HCT116 (cell line): ENCODE measurements around the gene SORL1. TPM values are rescaled to one million over a fixed set of nuclear protein-coding genes. Genes with fewer than 3 reads are reported as not detected.

ENCODE experiments used
- ATAC-seq: fragments of 200-7000 bp; cut with Tn5 transposase; 2 replicates; pipeline ENCODE4 v1.9.1; 2020; ENCODE audit warnings: mild to moderate bottlenecking, moderate library complexity
- BruUV-seq: library from RNA; stranded (reverse); fragments of 400-500 nt; replicated peaks from 2 replicates; lab custom pipeline; 2021; lab: Mats Ljungman, UMichigan
- CTCF ChIA-PET: fragments of 300-600 bp; sonication (Branson Sonifier 250); formaldehyde crosslinking; loops from one replicate; lab custom pipeline; 2021; ENCODE audit warnings: antibody characterized with exemption; lab: Charles Lee
- POLR2A ChIA-PET: fragments of 300-600, 350-600 bp; sonication (Branson Sonifier 250); formaldehyde crosslinking; loops from one replicate; lab custom pipeline; 2021; ENCODE audit warnings: antibody characterized with exemption; lab: Charles Lee
- RAD21 ChIA-PET, 2 experiments: fragments of 300-600 bp; sonication (Branson Sonifier 250); formaldehyde crosslinking; loops; one replicate each; lab custom pipeline; 2023; ENCODE audit warnings: low total read pairs in 2 of 2; ENCODE audit not compliant: uncharacterized antibody in 2 of 2, unreplicated experiment in 2 of 2, low non-redundant PET in 1 of 2; lab: Charles Lee
- DNase-seq: peaks from one replicate; pipeline ENCODE4 v3.0.0-alpha.2; 2010; ENCODE audit warnings: low read depth, low spot score
- H2AFZ ChIP-seq: fragments of 200-600 bp; shearing (Covaris generic), sonication (generic); 2 replicates; pipeline ENCODE4 v1.6.1; 2017; ENCODE audit warnings: low read depth, mixed run types, mixed read lengths, antibody characterized with exemption, low read length; ENCODE audit not compliant: poor library complexity, severe bottlenecking
- H3K27ac ChIP-seq: 2 replicates; pipeline ENCODE4 v1.5.1; 2012; ENCODE audit warnings: low read depth, low read length
- H3K27me3 ChIP-seq: fragments of 200-600 bp; sonication (generic); 2 replicates; pipeline ENCODE4 v1.6.1; 2016; ENCODE audit warnings: mixed run types, low read length, mixed read lengths; ENCODE audit not compliant: insufficient read depth
- H3K36me3 ChIP-seq, 2 experiments: fragments of 200-500 bp in 1 of 2; fragments of 200-600 bp in 1 of 2; sonication (Bioruptor generic) in 1 of 2; sonication (generic) in 1 of 2; 2 replicates each; pipeline versions ENCODE4 v1.5.1 to v1.6.1; 2014 to 2016; ENCODE audit warnings: low read length in 2 of 2, inconsistent platforms in 1 of 2, mixed read lengths in 1 of 2, mixed run types in 1 of 2; ENCODE audit not compliant: insufficient read depth in 2 of 2, control insufficient read depth in 1 of 2
- H3K4me1 ChIP-seq, 2 experiments: fragments of 200-600 bp in 1 of 2; sonication (generic) in 1 of 2; 2 replicates each; pipeline versions ENCODE4 v1.5.1 to v1.6.1; 2012 to 2017; ENCODE audit warnings: low read length in 2 of 2, inconsistent platforms in 1 of 2, mild to moderate bottlenecking in 1 of 2, mixed read lengths in 1 of 2, mixed run types in 1 of 2, moderate library complexity in 1 of 2; ENCODE audit not compliant: insufficient read depth in 2 of 2, control insufficient read depth in 1 of 2
- H3K4me2 ChIP-seq: fragments of 200-600 bp; sonication (generic); 2 replicates; pipeline ENCODE4 v1.6.1; 2017; ENCODE audit warnings: mixed run types, low read length, mixed read lengths
- H3K4me3 ChIP-seq, 2 experiments: fragments of 200-600 bp in 1 of 2; sonication (generic) in 1 of 2; replicated peaks in 1 of 2; 2 replicates each; pipeline ENCODE4 v1.5.1; 2011 to 2016; ENCODE audit warnings: low read length in 2 of 2, control low read depth in 1 of 2, low read depth in 1 of 2, mild to moderate bottlenecking in 1 of 2, mixed read lengths in 1 of 2, mixed run types in 1 of 2
- H3K79me2 ChIP-seq: fragments of 200-600 bp; sonication (generic); 2 replicates; pipeline ENCODE4 v1.6.1; 2017; ENCODE audit warnings: mild to moderate bottlenecking, mixed run types, low read length, moderate library complexity, mixed read lengths; ENCODE audit not compliant: insufficient read depth
- H3K9ac ChIP-seq: fragments of 200-600 bp; sonication (generic); 2 replicates; pipeline ENCODE4 v1.6.1; 2016; ENCODE audit warnings: low read length, mixed read lengths
- H3K9me2 ChIP-seq: fragments of 200-600 bp; sonication (generic), shearing (Covaris generic); 2 replicates; pipeline ENCODE4 v1.6.1; 2017; ENCODE audit warnings: mixed run types, mild to moderate bottlenecking, moderate library complexity; ENCODE audit not compliant: insufficient read depth
- H3K9me3 ChIP-seq, 2 experiments: fragments of 200-500 bp in 1 of 2; fragments of 200-600 bp in 1 of 2; sonication (Bioruptor generic) in 1 of 2; sonication (generic) in 1 of 2; 2 replicates each; pipeline ENCODE4 v1.6.1; 2014 to 2017; ENCODE audit warnings: low read length in 2 of 2, mixed read lengths in 2 of 2, inconsistent platforms in 1 of 2, low read depth in 1 of 2, mild to moderate bottlenecking in 1 of 2, mixed run types in 1 of 2, moderate library complexity in 1 of 2; ENCODE audit not compliant: control insufficient read depth in 1 of 2, insufficient read depth in 1 of 2
- H4K20me1 ChIP-seq: fragments of 200-600 bp; sonication (generic), shearing (Covaris generic); 2 replicates; pipeline ENCODE4 v1.6.1; 2017; ENCODE audit warnings: mixed run types, mild to moderate bottlenecking, moderate library complexity; ENCODE audit not compliant: insufficient read depth
- CEBPB ChIP-seq: IDR thresholded peaks from 2 replicates; pipeline ENCODE4 v1.6.1; 2012; ENCODE audit warnings: low read depth
- EGR1 ChIP-seq: IDR thresholded peaks from 2 replicates; pipeline ENCODE4 v1.6.1; 2012; ENCODE audit warnings: low read depth
- EZH2 ChIP-seq: fragments of 200-600 bp; sonication (generic); IDR thresholded peaks from 2 replicates; pipeline ENCODE4 v1.6.1; 2017; ENCODE audit warnings: antibody characterized with exemption, mixed run types
- EZH2phosphoT487 ChIP-seq: fragments of 200-600 bp; IDR thresholded peaks from 2 replicates; pipeline ENCODE4 v1.6.1; 2018; ENCODE audit warnings: antibody characterized with exemption, borderline replicate concordance
- FOSL1 ChIP-seq: IDR thresholded peaks from 2 replicates; pipeline ENCODE4 v1.6.1; 2012; ENCODE audit warnings: low read depth
- JUND ChIP-seq: IDR thresholded peaks from 2 replicates; pipeline ENCODE4 v1.6.1; 2012
- POLR2A ChIP-seq: IDR thresholded peaks from 2 replicates; pipeline ENCODE4 v1.7.0; 2011; ENCODE audit warnings: borderline replicate concordance; ENCODE audit not compliant: insufficient read depth, insufficient read length; ENCODE audit errors: extremely low read depth
- POLR2AphosphoS5 ChIP-seq: IDR thresholded peaks from 2 replicates; pipeline ENCODE4 v1.6.1; 2011; ENCODE audit warnings: mild to moderate bottlenecking, low read depth, low read length, moderate library complexity
- SIN3A ChIP-seq: IDR thresholded peaks from 2 replicates; pipeline ENCODE4 v1.6.1; 2012; ENCODE audit warnings: low read depth
- SP1 ChIP-seq: IDR thresholded peaks from 2 replicates; pipeline ENCODE4 v1.6.1; 2012; ENCODE audit warnings: low read depth
- SRF ChIP-seq: IDR thresholded peaks from 2 replicates; pipeline ENCODE4 v1.6.1; 2012; ENCODE audit warnings: low read depth
- TCF7L2 ChIP-seq: IDR thresholded peaks from 2 replicates; pipeline ENCODE4 v1.7.0; 2011; ENCODE audit warnings: borderline replicate concordance, inconsistent platforms; ENCODE audit not compliant: insufficient read depth, insufficient read length; ENCODE audit errors: extremely low read depth
- YY1 ChIP-seq: IDR thresholded peaks from 2 replicates; pipeline ENCODE4 v1.6.1; 2011; ENCODE audit warnings: low read length, low read depth, moderate library complexity, mild to moderate bottlenecking; ENCODE audit not compliant: insufficient replicate concordance; ENCODE audit errors: extremely low read depth
- ZFX ChIP-seq: fragments of 450-650 bp; IDR thresholded peaks from 2 replicates; pipeline ENCODE4 v1.6.1; 2017
- ZNF274 ChIP-seq: fragments of 200-500 bp; sonication (Bioruptor generic); IDR thresholded peaks from 2 replicates; pipeline ENCODE4 v1.6.1; 2014; ENCODE audit warnings: mild to moderate bottlenecking, low read depth, low read length, inconsistent platforms
- intact Hi-C: fragments of 100-400 bp; cut with micrococcal nuclease; formaldehyde crosslinking; loops from 2 replicates; pipeline ENCODE4 v1.10.0; 2022
- total RNA-seq: library from RNA; stranded (reverse); gene quantifications from one replicate; pipeline ENCODE4 v1.2.1, GENCODE V29; 2021; ENCODE audit not compliant: unreplicated experiment
- TF ChIP-seq, protein P1 (sequence below): IDR thresholded peaks from 2 replicates; pipeline ENCODE4 v1.6.1; 2012
- TF ChIP-seq, protein P2 (sequence below): IDR thresholded peaks from 2 replicates; pipeline ENCODE4 v1.6.1; 2012; ENCODE audit warnings: low read depth

SORL1 gene
- total RNA-seq, 1 experiment from 2014 or later: 17.4 TPM

DNA sequence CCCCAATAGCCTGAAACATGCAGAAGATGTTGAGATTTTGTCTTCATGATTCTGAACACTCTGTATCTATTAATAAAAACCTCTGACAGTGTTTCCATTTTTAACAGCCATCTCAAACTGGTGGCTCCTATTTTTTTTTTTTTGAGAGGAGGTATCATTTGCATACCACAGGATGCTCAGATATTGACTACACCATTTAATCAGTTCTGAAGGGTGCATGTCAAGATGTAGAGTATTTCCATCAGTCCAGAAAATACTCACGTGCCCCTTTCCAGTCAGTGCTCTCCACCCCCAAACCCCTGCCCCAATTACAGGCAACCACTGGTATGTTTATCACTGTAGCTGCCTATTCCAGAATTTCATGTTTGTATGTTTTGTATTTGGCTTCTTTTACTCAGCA lies 85.9 kb downstream of the SORL1 start:
- H3K4me2 ChIP-seq: no peak overlapping the region
- DNase-seq: no peak
- no peaks in the 10 kb centered on the region for H4K20me1 ChIP-seq
- H3K4me3 ChIP-seq: no peak overlapping the region
- CTCF ChIA-PET: no interaction called here
- H3K79me2 ChIP-seq: no peaks in the 10 kb centered on the region
- H2AFZ ChIP-seq: no peak overlapping the region
- H3K27ac ChIP-seq: no peak overlapping the region
- H3K36me3 ChIP-seq: no peaks in the 10 kb centered on the region
- H3K9me2 ChIP-seq: no peaks in the 10 kb centered on the region
- ATAC-seq: no peak
- H3K9me3 ChIP-seq: no peaks in the 10 kb centered on the region
- RAD21 ChIA-PET: no interaction called here
- POLR2A ChIA-PET: no interaction called here
- H3K9ac ChIP-seq: no peak overlapping the region
- intact Hi-C loops: no loop called here
- BruUV-seq: no TSS peak
- H3K27me3 ChIP-seq: no peaks in the 10 kb centered on the region
- no peaks in the 10 kb centered on the region for H3K4me1 ChIP-seq
- no peak for TF ChIP-seq TCF7L2
- no peak for TF ChIP-seq JUND
- no peak for TF ChIP-seq ZFX
- no peak for TF ChIP-seq EZH2phosphoT487
- TF ChIP-seq POLR2AphosphoS5: no peak
- TF ChIP-seq CEBPB: no peak

DNA sequence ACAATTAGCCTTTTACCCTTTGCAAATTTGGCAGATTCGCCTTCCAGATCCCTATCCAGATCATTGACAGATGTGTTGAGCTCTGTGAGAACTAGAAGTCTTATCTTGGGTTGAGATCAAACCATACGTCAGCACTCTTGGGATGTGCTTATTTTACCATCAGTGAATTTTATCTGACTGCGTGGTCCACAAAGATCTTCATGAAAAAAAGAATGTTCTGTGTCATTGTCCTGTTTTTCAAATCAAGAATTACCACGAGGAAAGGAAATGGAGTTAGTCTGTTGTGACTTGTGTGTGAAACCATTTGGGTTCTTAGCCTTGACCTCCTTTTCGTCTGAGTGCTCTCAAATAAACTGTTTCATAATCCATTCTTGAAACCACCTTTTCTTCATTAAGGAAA lies 86.9 kb downstream of the SORL1 start:
- BruUV-seq: no TSS peak
- H4K20me1 ChIP-seq: no peaks in the 10 kb centered on the region

More for the DNA sequence above, 86.9 kb downstream of the SORL1 start:
- H3K9ac ChIP-seq: no peak overlapping the region
- H3K9me3 ChIP-seq: no peaks in the 10 kb centered on the region
- RAD21 ChIA-PET: no interaction called here
- no peaks in the 10 kb centered on the region for H3K4me1 ChIP-seq
- no peaks in the 10 kb centered on the region for H3K27me3 ChIP-seq
- H3K4me3 ChIP-seq: no peak overlapping the region
- ATAC-seq: no peak
- intact Hi-C loops: no loop called here
- no peaks in the 10 kb centered on the region for H3K79me2 ChIP-seq
- H3K27ac ChIP-seq: no peak overlapping the region
- no peak for DNase-seq
- H3K4me2 ChIP-seq: no peak overlapping the region
- no peaks in the 10 kb centered on the region for H3K36me3 ChIP-seq
- H2AFZ ChIP-seq: no peak overlapping the region
- POLR2A ChIA-PET: no interaction called here
- TF ChIP-seq ZNF274 (no peak), EGR1 (no peak), SP1 (no peak), FOSL1 (no peak), TCF7L2 (no peak), YY1 (no peak), POLR2A (no peak), SIN3A (no peak), CEBPB (no peak), SRF (no peak), EZH2 (no peak), JUND (no peak)
- TF ChIP-seq, protein P1, sequence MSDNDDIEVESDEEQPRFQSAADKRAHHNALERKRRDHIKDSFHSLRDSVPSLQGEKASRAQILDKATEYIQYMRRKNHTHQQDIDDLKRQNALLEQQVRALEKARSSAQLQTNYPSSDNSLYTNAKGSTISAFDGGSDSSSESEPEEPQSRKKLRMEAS: no peak
- TF ChIP-seq, protein P2, sequence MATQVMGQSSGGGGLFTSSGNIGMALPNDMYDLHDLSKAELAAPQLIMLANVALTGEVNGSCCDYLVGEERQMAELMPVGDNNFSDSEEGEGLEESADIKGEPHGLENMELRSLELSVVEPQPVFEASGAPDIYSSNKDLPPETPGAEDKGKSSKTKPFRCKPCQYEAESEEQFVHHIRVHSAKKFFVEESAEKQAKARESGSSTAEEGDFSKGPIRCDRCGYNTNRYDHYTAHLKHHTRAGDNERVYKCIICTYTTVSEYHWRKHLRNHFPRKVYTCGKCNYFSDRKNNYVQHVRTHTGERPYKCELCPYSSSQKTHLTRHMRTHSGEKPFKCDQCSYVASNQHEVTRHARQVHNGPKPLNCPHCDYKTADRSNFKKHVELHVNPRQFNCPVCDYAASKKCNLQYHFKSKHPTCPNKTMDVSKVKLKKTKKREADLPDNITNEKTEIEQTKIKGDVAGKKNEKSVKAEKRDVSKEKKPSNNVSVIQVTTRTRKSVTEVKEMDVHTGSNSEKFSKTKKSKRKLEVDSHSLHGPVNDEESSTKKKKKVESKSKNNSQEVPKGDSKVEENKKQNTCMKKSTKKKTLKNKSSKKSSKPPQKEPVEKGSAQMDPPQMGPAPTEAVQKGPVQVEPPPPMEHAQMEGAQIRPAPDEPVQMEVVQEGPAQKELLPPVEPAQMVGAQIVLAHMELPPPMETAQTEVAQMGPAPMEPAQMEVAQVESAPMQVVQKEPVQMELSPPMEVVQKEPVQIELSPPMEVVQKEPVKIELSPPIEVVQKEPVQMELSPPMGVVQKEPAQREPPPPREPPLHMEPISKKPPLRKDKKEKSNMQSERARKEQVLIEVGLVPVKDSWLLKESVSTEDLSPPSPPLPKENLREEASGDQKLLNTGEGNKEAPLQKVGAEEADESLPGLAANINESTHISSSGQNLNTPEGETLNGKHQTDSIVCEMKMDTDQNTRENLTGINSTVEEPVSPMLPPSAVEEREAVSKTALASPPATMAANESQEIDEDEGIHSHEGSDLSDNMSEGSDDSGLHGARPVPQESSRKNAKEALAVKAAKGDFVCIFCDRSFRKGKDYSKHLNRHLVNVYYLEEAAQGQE: no peak
- no peaks in the 10 kb centered on the region for H3K9me2 ChIP-seq
- CTCF ChIA-PET: no interaction called here
